ENCODE results near the gene CNKSR1. TPM values are rescaled to one million over a fixed set of nuclear protein-coding genes. Genes with fewer than 3 reads are reported as not detected.

The CNKSR1 gene
- total RNA-seq, 1 experiment from 2014 or later = 32.1 TPM

GRCh38 chr1:26203642-26204318, 26.5 kb downstream of the CNKSR1 start:
- POLR2A ChIA-PET (ENCODE audit: unreplicated experiment) = no interaction called here

GRCh38 chr1:26210147-26210870, 33.0 kb downstream of the CNKSR1 start:
- no peaks in the 10 kb centered on the region for H3F3A ChIP-seq (ENCODE audit: low read length, unreplicated experiment)

More at GRCh38 chr1:26203642-26204318, 26.5 kb downstream of the CNKSR1 start:
- CTCF ChIA-PET = no interaction called here
- H3K9me3 ChIP-seq (ENCODE audit: low read length) = no peaks in the 10 kb centered on the region
- no peaks in the 10 kb centered on the region for H3K79me2 ChIP-seq (ENCODE audit: low read length)
- H3K4me1 ChIP-seq (ENCODE audit: insufficient read depth, low read length) = no peaks in the 10 kb centered on the region
- no peaks in the 10 kb centered on the region for H3K9me2 ChIP-seq (replicated peaks; ENCODE audit: low read length)
- intact Hi-C loops (cut with micrococcal nuclease) = no loop called here
- no peaks in the 10 kb centered on the region for H4K20me1 ChIP-seq (ENCODE audit: low read length)
- no peak overlapping the region for H3K27ac ChIP-seq (ENCODE audit: low read length)
- H3K4me3 ChIP-seq (ENCODE audit: low read length) = no peak overlapping the region
- ATAC-seq = no peak
- no peak for DNase-seq
- no TSS peak for BruUV-seq (replicated peaks)
- H2AFZ ChIP-seq (ENCODE audit: low read length) = no peak overlapping the region
- H3F3A ChIP-seq (ENCODE audit: low read length, unreplicated experiment) = no peaks in the 10 kb centered on the region
- H3K9ac ChIP-seq (ENCODE audit: low read length) = no peak overlapping the region
- H3K36me3 ChIP-seq (ENCODE audit: low read depth, low read length) = no peaks in the 10 kb centered on the region
- H3K4me2 ChIP-seq (ENCODE audit: low read length) = no peak overlapping the region
- no peak for TF ChIP-seq EZH2phosphoT487 (IDR thresholded peaks at IDR 0.05; ENCODE audit: borderline replicate concordance, low read length)
- no peaks in the 10 kb centered on the region for H3K27me3 ChIP-seq (ENCODE audit: low read length)

GRCh38 chr1:26212726-26213125, 35.4 kb downstream of the CNKSR1 start:
- H3K4me3 ChIP-seq (ENCODE audit: low read length) = no peak overlapping the region
- BruUV-seq (replicated peaks) = no TSS peak
- no peaks in the 10 kb centered on the region for H3F3A ChIP-seq (ENCODE audit: low read length, unreplicated experiment)
- POLR2A ChIA-PET (ENCODE audit: unreplicated experiment) = no interaction called here
- H4K20me1 ChIP-seq (ENCODE audit: low read length) = no peaks in the 10 kb centered on the region
- no peak overlapping the region for H3K27ac ChIP-seq (ENCODE audit: low read length)
- H3K9me2 ChIP-seq (replicated peaks; ENCODE audit: low read length) = no peaks in the 10 kb centered on the region
- CTCF ChIA-PET = no interaction called here
- no peaks in the 10 kb centered on the region for H3K9me3 ChIP-seq (ENCODE audit: low read length)
- no peak overlapping the region for H2AFZ ChIP-seq (ENCODE audit: low read length)
- no peaks in the 10 kb centered on the region for H3K79me2 ChIP-seq (ENCODE audit: low read length)
- no peaks in the 10 kb centered on the region for H3K4me1 ChIP-seq (ENCODE audit: insufficient read depth, low read length)
- H3K27me3 ChIP-seq (ENCODE audit: low read length) = no peaks in the 10 kb centered on the region
- intact Hi-C loops (cut with micrococcal nuclease) = no loop called here
- H3K9ac ChIP-seq (ENCODE audit: low read length) = no peak overlapping the region
- no peak overlapping the region for H3K4me2 ChIP-seq (ENCODE audit: low read length)
- no peaks in the 10 kb centered on the region for H3K36me3 ChIP-seq (ENCODE audit: low read depth, low read length)
- ATAC-seq (no peak), DNase-seq (no peak)
- no peak for TF ChIP-seq CTCF (conservative IDR thresholded peaks at IDR 0.05; ENCODE audit: low read depth, low read length)
- no peak for TF ChIP-seq EZH2 (IDR thresholded peaks at IDR 0.05; ENCODE audit: low read length, unreplicated experiment)
- TF ChIP-seq EZH2phosphoT487 (IDR thresholded peaks at IDR 0.05; ENCODE audit: borderline replicate concordance, low read length) = no peak

More at GRCh38 chr1:26210147-26210870, 33.0 kb downstream of the CNKSR1 start:
- Histone ChIP-seq H3K27ac (ENCODE audit: low read length) (no peak overlapping the region), H3K4me1 (ENCODE audit: insufficient read depth, low read length) (no peaks in the 10 kb centered on the region), H3K4me3 (ENCODE audit: low read length) (no peak overlapping the region), H3K79me2 (ENCODE audit: low read length) (no peaks in the 10 kb centered on the region), H3K4me2 (ENCODE audit: low read length) (no peak overlapping the region), H3K9me2 (replicated peaks; ENCODE audit: low read length) (no peaks in the 10 kb centered on the region), H3K27me3 (ENCODE audit: low read length) (no peaks in the 10 kb centered on the region), H2AFZ (ENCODE audit: low read length) (no peak overlapping the region), H3K9me3 (ENCODE audit: low read length) (no peaks in the 10 kb centered on the region), H3K9ac (ENCODE audit: low read length) (no peak overlapping the region), H4K20me1 (ENCODE audit: low read length) (no peaks in the 10 kb centered on the region), H3K36me3 (ENCODE audit: low read depth, low read length) (no peaks in the 10 kb centered on the region)
- intact Hi-C loops (cut with micrococcal nuclease) = no loop called here
- CTCF ChIA-PET = interaction anchor here (0.8 to 1.4 kb wide), 2 partner anchors 24 to 136 kb away, joined by 13 to 14 read pairs; partner anchors contain the start of gene CEP85
- ATAC-seq (no peak), DNase-seq (no peak)
- POLR2A ChIA-PET (ENCODE audit: unreplicated experiment) = no interaction called here
- no peak for TF ChIP-seq EZH2phosphoT487 (IDR thresholded peaks at IDR 0.05; ENCODE audit: borderline replicate concordance, low read length)
- no peak for TF ChIP-seq EZH2 (IDR thresholded peaks at IDR 0.05; ENCODE audit: low read length, unreplicated experiment)
- TF ChIP-seq CTCF (conservative IDR thresholded peaks at IDR 0.05; ENCODE audit: low read depth, low read length) = no peak
- BruUV-seq (replicated peaks) = no TSS peak

All from PC-3 (cell line).